H9 (cell line): ENCODE results near the gene CRYAB. TPM values are rescaled to one million over a fixed set of nuclear protein-coding genes. Genes with fewer than 3 reads are reported as not detected.

Experiments
- DNase-seq: peaks from one replicate; pipeline ENCODE4 v3.0.0-alpha.2; 2017
- H2AFZ ChIP-seq: one replicate; pipeline ENCODE4 v1.6.1; 2013; ENCODE audit warnings: mild to moderate bottlenecking, low read length, control low read depth, moderate library complexity
- H2AK5ac ChIP-seq: 2 replicates; pipeline ENCODE4 v1.6.1; 2013; ENCODE audit warnings: low read length, control low read depth, mixed read lengths; ENCODE audit not compliant: insufficient read length
- H2BK120ac ChIP-seq: one replicate; pipeline ENCODE4 v1.6.1; 2013; ENCODE audit warnings: low read depth, mild to moderate bottlenecking, low read length, control low read depth, inconsistent platforms; ENCODE audit not compliant: poor library complexity, severe bottlenecking
- H2BK12ac ChIP-seq: 2 replicates; pipeline ENCODE4 v1.6.1; 2013; ENCODE audit warnings: low read length, control low read depth, mixed read lengths, low read depth; ENCODE audit not compliant: insufficient read length
- H2BK15ac ChIP-seq: 2 replicates; pipeline ENCODE4 v1.6.1; 2013; ENCODE audit warnings: low read depth, low read length, control low read depth
- H2BK20ac ChIP-seq: one replicate; pipeline ENCODE4 v1.6.1; 2013; ENCODE audit warnings: low read depth, mild to moderate bottlenecking, low read length, control low read depth, inconsistent platforms; ENCODE audit not compliant: poor library complexity, severe bottlenecking
- H2BK5ac ChIP-seq: 2 replicates; pipeline ENCODE4 v1.6.1; 2013; ENCODE audit warnings: low read length, control low read depth, mixed read lengths; ENCODE audit not compliant: insufficient read length
- H3K14ac ChIP-seq: 2 replicates; pipeline ENCODE4 v1.6.1; 2013; ENCODE audit warnings: low read length, control low read depth; ENCODE audit not compliant: insufficient read depth
- H3K18ac ChIP-seq: 2 replicates; pipeline ENCODE4 v1.6.1; 2013; ENCODE audit warnings: low read depth, mild to moderate bottlenecking, mixed read lengths, low read length, control low read depth; ENCODE audit not compliant: insufficient read length
- H3K23ac ChIP-seq: 2 replicates; pipeline ENCODE4 v1.6.1; 2013; ENCODE audit warnings: low read length, control low read depth, mixed read lengths, low read depth; ENCODE audit not compliant: insufficient read length
- H3K23me2 ChIP-seq: 2 replicates; pipeline ENCODE4 v1.6.1; 2013; ENCODE audit warnings: low read depth, mild to moderate bottlenecking, mixed read lengths, low read length, control low read depth; ENCODE audit not compliant: insufficient read length, poor library complexity, severe bottlenecking
- H3K27ac ChIP-seq: 2 replicates; pipeline ENCODE4 v1.5.1; 2013; ENCODE audit warnings: low read length, control low read depth, mixed read lengths, low read depth; ENCODE audit not compliant: insufficient read length
- H3K27me3 ChIP-seq: 2 replicates; pipeline ENCODE4 v1.6.1; 2013; ENCODE audit warnings: low read length, control low read depth, inconsistent platforms; ENCODE audit not compliant: insufficient read depth
- H3K4ac ChIP-seq: 2 replicates; pipeline ENCODE4 v1.6.1; 2013; ENCODE audit warnings: low read depth, mild to moderate bottlenecking, control low read depth, inconsistent platforms, low read length, moderate library complexity
- H3K4me1 ChIP-seq: 2 replicates; pipeline ENCODE4 v1.6.1; 2013; ENCODE audit warnings: low read length, control low read depth, inconsistent platforms; ENCODE audit not compliant: insufficient read depth
- H3K4me2 ChIP-seq: 2 replicates; pipeline ENCODE4 v1.6.1; 2013; ENCODE audit warnings: low read length, control low read depth, mixed read lengths; ENCODE audit not compliant: insufficient read length, insufficient read depth
- H3K56ac ChIP-seq: 2 replicates; pipeline ENCODE4 v1.6.1; 2013; ENCODE audit warnings: low read depth, mild to moderate bottlenecking, mixed read lengths, low read length, control low read depth; ENCODE audit not compliant: insufficient read length
- H3K79me1 ChIP-seq: 2 replicates; pipeline ENCODE4 v1.6.1; 2013; ENCODE audit warnings: low read depth, mild to moderate bottlenecking, moderate library complexity, low read length, control low read depth, inconsistent platforms; ENCODE audit not compliant: insufficient read depth, poor library complexity, severe bottlenecking
- H3K79me2 ChIP-seq: 2 replicates; pipeline ENCODE4 v1.6.1; 2013; ENCODE audit warnings: low read length, control low read depth, inconsistent platforms; ENCODE audit not compliant: insufficient read depth
- H3K9ac ChIP-seq: 2 replicates; pipeline ENCODE4 v1.6.1; 2013; ENCODE audit warnings: low read length, control low read depth, mixed read lengths; ENCODE audit not compliant: insufficient read length; ENCODE audit errors: extremely low read depth
- H3K9me3 ChIP-seq: one replicate; pipeline ENCODE4 v1.6.1; 2013; ENCODE audit warnings: low read depth, low read length, inconsistent platforms; ENCODE audit not compliant: control insufficient read depth
- H3T11ph ChIP-seq: one replicate; pipeline ENCODE4 v1.6.1; 2013; ENCODE audit warnings: mild to moderate bottlenecking, low read length, control low read depth, inconsistent platforms
- H4K20me1 ChIP-seq: one replicate; pipeline ENCODE4 v1.6.1; 2013; ENCODE audit not compliant: control insufficient read depth, insufficient read length, insufficient read depth
- H4K5ac ChIP-seq: 2 replicates; pipeline ENCODE4 v1.6.1; 2013; ENCODE audit warnings: low read depth, mild to moderate bottlenecking, mixed read lengths, low read length, control low read depth; ENCODE audit not compliant: insufficient read length
- H4K8ac ChIP-seq: replicated peaks from 2 replicates; pipeline ENCODE4 v1.6.1; 2013; ENCODE audit warnings: low read length, control low read depth, mixed read lengths, low read depth; ENCODE audit not compliant: insufficient read length
- H4K91ac ChIP-seq: 2 replicates; pipeline ENCODE4 v1.6.1; 2013; ENCODE audit warnings: low read depth, mild to moderate bottlenecking, moderate library complexity, mixed read lengths, low read length, control low read depth; ENCODE audit not compliant: insufficient read length
- H3K27ac Mint-ChIP-seq, 3 experiments: 2 replicates in 2 of 3; 3 replicates in 1 of 3; pipeline ENCODE4 v1.8.0; 2020 to 2021; ENCODE audit warnings: mixed read lengths in 3 of 3, mild to moderate bottlenecking in 1 of 3, moderate library complexity in 1 of 3
- H3K27me3 Mint-ChIP-seq: 2 replicates; pipeline ENCODE4 v1.8.0; 2021; ENCODE audit warnings: low read depth, mild to moderate bottlenecking, moderate library complexity, mixed read lengths
- H3K36me3 Mint-ChIP-seq, 3 experiments: 2 replicates in 2 of 3; 3 replicates in 1 of 3; pipeline ENCODE4 v1.8.0; 2020 to 2021; ENCODE audit warnings: low read depth in 3 of 3, mixed read lengths in 3 of 3; ENCODE audit not compliant: insufficient read depth in 1 of 3
- H3K4me1 Mint-ChIP-seq, 2 experiments: 2 replicates each; pipeline ENCODE4 v1.8.0; 2020; ENCODE audit warnings: mixed read lengths in 2 of 2
- H3K4me3 Mint-ChIP-seq, 2 experiments: 2 replicates in 1 of 2; 3 replicates in 1 of 2; pipeline ENCODE4 v1.8.0; 2020 to 2021; ENCODE audit warnings: mild to moderate bottlenecking in 2 of 2, mixed read lengths in 2 of 2, moderate library complexity in 1 of 2
- H3K9me3 Mint-ChIP-seq, 2 experiments: 2 replicates in 1 of 2; 3 replicates in 1 of 2; pipeline ENCODE4 v1.8.0; 2020; ENCODE audit warnings: mild to moderate bottlenecking in 2 of 2, mixed read lengths in 2 of 2, moderate library complexity in 1 of 2
- WGBS: extraction: QIAGEN DNeasy Blood & Tissue Kit; methylation state at CpG from one replicate; pipeline ENCODE4 v1.1.7; 2013; ENCODE audit warnings: missing lambda C conversion rate, low lambda C conversion rate, mixed read lengths; ENCODE audit not compliant: insufficient read length; ENCODE audit errors: extremely low coverage; 5-methylcytosine and 5-hydroxymethylcytosine counted together
- total RNA-seq: library from RNA; stranded (reverse); gene quantifications from 2 replicates; pipeline ENCODE4 v1.2.1, GENCODE V29; 2021
- TF ChIP-seq, protein P1 (sequence below): fragments of 200-600 bp; sonication (generic); conservative IDR thresholded peaks from 3 replicates; pipeline ENCODE4 v1.8.0; 2021; ENCODE audit warnings: antibody characterized with exemption, mild to moderate bottlenecking

Gene CRYAB
- total RNA-seq, 1 experiment from 2014 or later = not detected

DNA sequence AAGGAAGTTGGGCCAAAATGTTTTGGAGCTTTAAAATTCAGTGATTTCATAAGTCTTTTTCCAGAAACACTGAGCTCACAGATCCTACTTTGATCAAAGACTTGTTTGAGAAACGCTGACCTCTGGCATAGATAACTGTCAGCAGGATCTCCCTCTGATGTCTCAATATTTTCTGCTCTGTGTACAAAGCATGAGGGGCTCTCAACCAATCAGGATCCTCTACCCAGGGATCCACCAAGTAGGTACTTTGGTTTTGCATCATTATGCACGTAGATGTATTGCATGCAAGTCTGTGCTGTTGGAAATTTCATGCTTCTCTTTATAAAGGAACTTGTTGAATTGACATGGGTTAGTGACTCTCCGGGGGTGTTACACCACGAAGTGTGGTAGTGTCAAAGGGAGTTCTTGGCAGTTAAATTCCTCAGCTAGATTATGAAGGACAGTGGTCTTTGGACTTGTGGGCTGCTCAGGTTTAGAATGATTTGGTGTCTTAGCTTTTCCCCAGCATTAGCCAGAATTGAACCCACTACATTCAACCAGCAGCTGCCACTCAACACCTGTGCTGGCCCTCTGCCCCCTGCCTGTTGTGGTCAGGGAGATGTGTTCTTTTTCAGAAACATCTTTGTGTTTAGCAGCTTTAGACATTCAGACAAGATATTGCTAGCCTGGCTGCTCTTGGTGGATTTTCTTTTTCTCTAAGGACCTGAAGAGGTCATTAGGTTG, 23.9 kb upstream of the CRYAB start:
- Histone ChIP-seq H3K23ac (no peak overlapping the region), H3K14ac (no peak overlapping the region), H3K79me1 (no peaks in the 10 kb centered on the region), H2AK5ac (no peak overlapping the region), H3K23me2 (peaks cover 5% of the 10 kb centered on the region), H3K4me2 (no peak overlapping the region), H4K8ac (no peak overlapping the region), H2BK12ac (no peak overlapping the region), H2BK20ac (no peak overlapping the region), H2BK15ac (no peak overlapping the region), H3K56ac (no peak overlapping the region), H3K27me3 (no peaks in the 10 kb centered on the region), H2BK120ac (no peak overlapping the region), H3K9ac (no peak overlapping the region), H3K4me1 (peaks cover 5% of the 10 kb centered on the region; the same call in 1 of the 2 replicates), H3K9me3 (no peaks in the 10 kb centered on the region), H2BK5ac (no peak overlapping the region), H3K79me2 (no peaks in the 10 kb centered on the region), H4K91ac (no peak overlapping the region), H4K20me1 (no peaks in the 10 kb centered on the region), H3K4ac (no peak overlapping the region), H2AFZ (no peak overlapping the region), H3K27ac (no peak overlapping the region), H3T11ph (no peak overlapping the region), H3K18ac (no peak overlapping the region), H4K5ac (no peak overlapping the region)
- no peak for DNase-seq
- H3K27ac Mint-ChIP-seq = 0 out of 7 replicates have a peak overlapping the region, but pooled peaks of 1 of the 3 experiments have one; percentile 33
- H3K4me1 Mint-ChIP-seq = peaks cover 33 to 42% of the 10 kb centered on the region in 2 experiments
- H3K36me3 Mint-ChIP-seq = no peaks in the 10 kb centered on the region
- TF ChIP-seq, protein P1, sequence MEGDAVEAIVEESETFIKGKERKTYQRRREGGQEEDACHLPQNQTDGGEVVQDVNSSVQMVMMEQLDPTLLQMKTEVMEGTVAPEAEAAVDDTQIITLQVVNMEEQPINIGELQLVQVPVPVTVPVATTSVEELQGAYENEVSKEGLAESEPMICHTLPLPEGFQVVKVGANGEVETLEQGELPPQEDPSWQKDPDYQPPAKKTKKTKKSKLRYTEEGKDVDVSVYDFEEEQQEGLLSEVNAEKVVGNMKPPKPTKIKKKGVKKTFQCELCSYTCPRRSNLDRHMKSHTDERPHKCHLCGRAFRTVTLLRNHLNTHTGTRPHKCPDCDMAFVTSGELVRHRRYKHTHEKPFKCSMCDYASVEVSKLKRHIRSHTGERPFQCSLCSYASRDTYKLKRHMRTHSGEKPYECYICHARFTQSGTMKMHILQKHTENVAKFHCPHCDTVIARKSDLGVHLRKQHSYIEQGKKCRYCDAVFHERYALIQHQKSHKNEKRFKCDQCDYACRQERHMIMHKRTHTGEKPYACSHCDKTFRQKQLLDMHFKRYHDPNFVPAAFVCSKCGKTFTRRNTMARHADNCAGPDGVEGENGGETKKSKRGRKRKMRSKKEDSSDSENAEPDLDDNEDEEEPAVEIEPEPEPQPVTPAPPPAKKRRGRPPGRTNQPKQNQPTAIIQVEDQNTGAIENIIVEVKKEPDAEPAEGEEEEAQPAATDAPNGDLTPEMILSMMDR = no peak
- H3K4me3 Mint-ChIP-seq = no peak overlapping the region; a peak in 1 of 5 replicates
- H3K27me3 Mint-ChIP-seq = peaks cover 1% of the 10 kb centered on the region; the same call in 1 of the 2 replicates
- no peaks in the 10 kb centered on the region for H3K9me3 Mint-ChIP-seq
- WGBS = no CpG with 5 or more reads among the region's 4 CpGs
